Measurements from ENCODE around the gene GNB4. TPM values are rescaled to one million over a fixed set of nuclear protein-coding genes. Genes with fewer than 3 reads are reported as not detected.

The GNB4 gene
- total and polyA plus RNA-seq, 9 of the 15 experiments (the other 6 are each of a cell fraction or from before 2014, with no cell fraction given), result 6.8 to 36.7 (median 21.4) TPM

GRCh38 chr3:179375091-179375999, 75.9 kb downstream of the GNB4 start (continued):
- TF ChIP-seq MTF1 (CRISPR knock-in tag; IDR thresholded peaks at IDR 0.05; ENCODE audit: borderline replicate concordance), result no peak
- TF ChIP-seq LEF1 (IDR thresholded peaks at IDR 0.05), result peak; percentile 99
- TF ChIP-seq CLOCK (CRISPR knock-in tag; IDR thresholded peaks at IDR 0.05; ENCODE audit: borderline replicate concordance), result no peak
- TF ChIP-seq ZBTB2 (IDR thresholded peaks at IDR 0.05), result no peak
- peak; percentile 56 for TF ChIP-seq DACH1 (IDR thresholded peaks at IDR 0.05; ENCODE audit: partially characterized antibody)
- peak in 1 of 2 experiments; percentile 79; a peak in 2 of 3 replicates for TF ChIP-seq CBX3 (IDR thresholded peaks at IDR 0.05; ENCODE audit: borderline replicate concordance in 1 of 2, low read length in 2 of 2)
- no peak for TF ChIP-seq ELF4 (CRISPR knock-in tag; IDR thresholded peaks at IDR 0.05)
- TF ChIP-seq ZNF551 (CRISPR knock-in tag; IDR thresholded peaks at IDR 0.05), result no peak
- 0 out of 2 replicates have a peak, but pooled peaks have one; percentile 12 for TF ChIP-seq HINFP (tag; conservative IDR thresholded peaks at IDR 0.05; ENCODE audit: low read depth)
- peak; percentile 67; the same call in 1 of the 2 replicates for TF ChIP-seq CEBPG (CRISPR knock-in tag; IDR thresholded peaks at IDR 0.05)
- peak in 1 of 2 experiments; percentile 85; a peak in 3 of 4 replicates for TF ChIP-seq CEBPG (tag; conservative IDR thresholded peaks at IDR 0.05 in 1 of 2, IDR thresholded peaks at IDR 0.05 in 1 of 2)
- peak; percentile 70 for TF ChIP-seq HMGN3 (IDR thresholded peaks at IDR 0.05; ENCODE audit: borderline replicate concordance, extremely low read depth, insufficient read length, low read depth, low read length)
- TF ChIP-seq ATF3 (IDR thresholded peaks at IDR 0.05), result peak; percentile 91
- TF ChIP-seq ATF3 (CRISPR knock-in tag; conservative IDR thresholded peaks at IDR 0.05), result no peak; the same call in 1 of the 2 replicates
- peak; percentile 74; the same call in 1 of the 2 replicates for TF ChIP-seq FOSL1 (tag; conservative IDR thresholded peaks at IDR 0.05)
- TF ChIP-seq OTX1 (CRISPR knock-in tag; IDR thresholded peaks at IDR 0.05), result no peak
- peak; percentile 86 for TF ChIP-seq NBN (IDR thresholded peaks at IDR 0.05; ENCODE audit: low read depth)
- peak; percentile 62 to 87; a peak in 2 of 4 replicates for TF ChIP-seq ARNT (IDR thresholded peaks at IDR 0.05)
- peak; percentile 99 for TF ChIP-seq TCF3 (CRISPR knock-in tag; IDR thresholded peaks at IDR 0.05)
- no peak for TF ChIP-seq MAFF (IDR thresholded peaks at IDR 0.05; ENCODE audit: low read length)

Data from K562 (cell line).